Calu3 (cell line): ENCODE data around the gene XPNPEP1. TPM values are rescaled to one million over a fixed set of nuclear protein-coding genes. Genes with fewer than 3 reads are reported as not detected.
A peak's percentile ranks its signal among the peaks of the same experiment; 100 is the strongest.

Experiments used
- Bru-seq: library from RNA; stranded (reverse); fragments of 400-500 nt; gene quantifications from one replicate; lab custom pipeline; 2021; lab: Mats Ljungman, UMichigan
- BruChase-seq, 2 experiments: library from RNA; stranded (reverse); fragments of 400-500 nt; gene quantifications; one replicate each; lab custom pipeline; 2021; lab: Mats Ljungman, UMichigan
- BruUV-seq: library from RNA; stranded (reverse); fragments of 400-500 nt; replicated peaks from 2 replicates; lab custom pipeline; 2021; lab: Mats Ljungman, UMichigan
- CTCF ChIA-PET: fragments of 300-600 bp; sonication (Branson Sonifier 250); formaldehyde crosslinking; loops from one replicate; lab custom pipeline; 2022; ENCODE audit warnings: antibody characterized with exemption; lab: Charles Lee
- DNase-seq: peaks from one replicate; pipeline ENCODE4 v3.0.0; 2022
- H3K27ac Mint-ChIP-seq: one replicate; pipeline ENCODE4 v1.8.0; 2022; ENCODE audit warnings: mixed read lengths; ENCODE audit not compliant: unreplicated experiment
- H3K27me3 Mint-ChIP-seq: one replicate; pipeline ENCODE4 v1.8.0; 2022; ENCODE audit warnings: mixed read lengths; ENCODE audit not compliant: unreplicated experiment
- H3K36me3 Mint-ChIP-seq: one replicate; pipeline ENCODE4 v1.8.0; 2022; ENCODE audit warnings: mild to moderate bottlenecking, moderate library complexity, mixed read lengths; ENCODE audit not compliant: insufficient read depth, unreplicated experiment
- H3K4me1 Mint-ChIP-seq: one replicate; pipeline ENCODE4 v1.8.0; 2022; ENCODE audit warnings: mild to moderate bottlenecking, low read depth, mixed read lengths; ENCODE audit not compliant: unreplicated experiment
- H3K4me3 Mint-ChIP-seq: one replicate; pipeline ENCODE4 v1.8.0; 2022; ENCODE audit warnings: mild to moderate bottlenecking, low read depth, moderate library complexity, mixed read lengths; ENCODE audit not compliant: unreplicated experiment
- H3K9me3 Mint-ChIP-seq: one replicate; pipeline ENCODE4 v1.8.0; 2022; ENCODE audit warnings: low read depth, mixed read lengths; ENCODE audit not compliant: unreplicated experiment
- CTCF ChIP-seq: fragments of 200-600 bp; IDR thresholded peaks from one replicate; pipeline ENCODE4 v1.8.0; 2022; ENCODE audit warnings: antibody characterized with exemption; ENCODE audit not compliant: unreplicated experiment
- intact Hi-C: fragments of 100-400 bp; cut with micrococcal nuclease; formaldehyde crosslinking; loops from one replicate; pipeline ENCODE4 v1.10.0; 2022; ENCODE audit not compliant: unreplicated experiment
- long read RNA-seq: library from polyadenylated mRNA; stranded (forward); transcript quantifications from one replicate; pipeline ENCODE4 v2.0.0, GENCODE V29; 2022
- total RNA-seq: library from RNA; stranded (reverse); gene quantifications from 2 replicates; pipeline ENCODE4 v1.2.3, GENCODE V29; 2022

The XPNPEP1 gene
- total RNA-seq (50.0 and 63.4 TPM in 2 replicates), Bru-seq, nascent RNA (percentile 81 among the genes with signal in this experiment), BruChase-seq, experiment 1, labeled RNA remaining after a 6-hour chase (percentile 69 among the genes with signal in this experiment), BruChase-seq, experiment 2, labeled RNA remaining after a 2-hour chase (percentile 67 among the genes with signal in this experiment)
- long read RNA-seq, transcript XPNPEP1-218 (21 exons, 2,539 nt), result major isoform, 66 of 102 reads
- long read RNA-seq, partial matches to known transcripts, result 16 of 102 reads
- long read RNA-seq, other reads (novel, unspliced or antisense), result 17 of 102 reads

GRCh38 chr10:109922976-109923921 lies at the start of gene XPNPEP1:
Gene XPNPEP1 (minus strand): TSS chr10:109923511. CDS start chr10:109923433, 78 bp downstream.
- CTCF ChIA-PET, result no interaction called here
- Mint-ChIP-seq H3K4me1 (peaks cover 24% of the 10 kb centered on the region), H3K9me3 (no peaks in the 10 kb centered on the region), H3K36me3 (peaks cover 24% of the 10 kb centered on the region), H3K4me3 (peak within 1 kb of the TSS; percentile 65), H3K27me3 (no peaks in the 10 kb centered on the region), H3K27ac (peak within 1 kb of the TSS; percentile 41)
- TF ChIP-seq CTCF, result no peak
- TSS peak; percentile 45 for BruUV-seq
- intact Hi-C loops, result loop anchor here (2.0 kb wide), 1 partner anchor 84 kb away; the partner anchor contains the start of gene ADD3
- DNase-seq, result peak; percentile 82

GRCh38 chr10:109972372-109973001 lies 49.2 kb upstream of the XPNPEP1 start:
- intact Hi-C loops, result loop anchor here (10.0 kb wide), 1 partner anchor 58 kb away; no protein-coding TSS in a partner anchor
- Mint-ChIP-seq H3K36me3 (no peaks in the 10 kb centered on the region), H3K4me1 (peaks cover 36% of the 10 kb centered on the region), H3K9me3 (no peaks in the 10 kb centered on the region), H3K4me3 (no peak overlapping the region), H3K27me3 (no peaks in the 10 kb centered on the region), H3K27ac (no peak overlapping the region)
- no TSS peak for BruUV-seq
- CTCF ChIA-PET, result no interaction called here
- DNase-seq, result no peak
- no peak for TF ChIP-seq CTCF

GRCh38 chr10:109971634-109972033 lies 48.3 kb upstream of the XPNPEP1 start:
- TF ChIP-seq CTCF, result no peak
- no peaks in the 10 kb centered on the region for H3K36me3 Mint-ChIP-seq
- no peak overlapping the region for H3K4me3 Mint-ChIP-seq
- intact Hi-C loops, result loop anchor here (10.0 kb wide), 1 partner anchor 57 kb away; no protein-coding TSS in a partner anchor
- H3K4me1 Mint-ChIP-seq, result peaks cover 27% of the 10 kb centered on the region
- H3K9me3 Mint-ChIP-seq, result no peaks in the 10 kb centered on the region
- no peak overlapping the region for H3K27ac Mint-ChIP-seq
- CTCF ChIA-PET, result no interaction called here
- no peak for DNase-seq
- no peaks in the 10 kb centered on the region for H3K27me3 Mint-ChIP-seq
- BruUV-seq, result no TSS peak

- no peaks in the 10 kb centered on the region for H3K9me3 Mint-ChIP-seq
- CTCF ChIA-PET, result no interaction called here
- peaks cover 16% of the 10 kb centered on the region for H3K4me1 Mint-ChIP-seq
Observed at GRCh38 chr10:109969760-109970346, 46.5 kb upstream of the XPNPEP1 start.

More at GRCh38 chr10:109969760-109970346, 46.5 kb upstream of the XPNPEP1 start:
- H3K27me3 Mint-ChIP-seq, result no peaks in the 10 kb centered on the region
- no TSS peak for BruUV-seq
- no peak overlapping the region for H3K27ac Mint-ChIP-seq
- TF ChIP-seq CTCF, result no peak
- intact Hi-C loops, result loop anchor here (5.0 to 10.0 kb wide), 2 partner anchors 37 to 55 kb away; partner anchors contain the start of gene ADD3
- no peaks in the 10 kb centered on the region for H3K36me3 Mint-ChIP-seq
- no peak overlapping the region for H3K4me3 Mint-ChIP-seq
- no peak for DNase-seq
